B cell (primary cell): ENCODE results near the gene RAD23A. TPM values are rescaled to one million over a fixed set of nuclear protein-coding genes. Genes with fewer than 3 reads are reported as not detected.

ENCODE experiments used
- ATAC-seq: fragments of 200-7000 bp; cut with Tn5 transposase; one replicate; pipeline ENCODE4 v1.10.0; 2021; ENCODE audit warnings: low read depth, mild to moderate bottlenecking, moderate number of reproducible peaks, moderate library complexity
- CTCF ChIA-PET: fragments of 350-600 bp; sonication (Branson Sonifier 250); formaldehyde crosslinking; loops from one replicate; lab custom pipeline; 2021; ENCODE audit warnings: antibody characterized with exemption, inconsistent platforms; lab: Charles Lee
- POLR2A ChIA-PET: fragments of 350-600 bp; sonication (Branson Sonifier 250); formaldehyde crosslinking; loops from one replicate; lab custom pipeline; 2021; ENCODE audit warnings: antibody characterized with exemption; lab: Charles Lee
- DNase-seq: peaks from one replicate; pipeline ENCODE4 v3.0.0; 2013
- H2AFZ ChIP-seq: 2 replicates; pipeline ENCODE4 v1.6.1; 2012; ENCODE audit warnings: mild to moderate bottlenecking, low read depth, low read length; ENCODE audit not compliant: insufficient read depth, poor library complexity, severe bottlenecking
- H3K27ac ChIP-seq, 2 donors: 1 replicate in 1 of 2; 2 replicates in 1 of 2; pipeline ENCODE4 v1.5.1; 2012 to 2013; ENCODE audit warnings: low read length in 2 of 2, mild to moderate bottlenecking in 2 of 2, moderate library complexity in 1 of 2
- H3K27me3 ChIP-seq, 4 experiments: fragments of 200-600 bp in 1 of 4; sonication (generic) in 1 of 4; replicated peaks in 1 of 4; 1 replicate in 2 of 4; 2 replicates in 2 of 4; pipeline versions ENCODE4 v1.6.1 to v1.7.0; 2013 to 2016; ENCODE audit warnings: low read length in 3 of 4, mild to moderate bottlenecking in 2 of 4, mixed read lengths in 1 of 4, moderate library complexity in 1 of 4; ENCODE audit not compliant: insufficient read depth in 4 of 4, control insufficient read depth in 3 of 4; ENCODE audit errors: control extremely low read depth in 1 of 4
- H3K36me3 ChIP-seq, 2 experiments: replicated peaks in 1 of 2; 1 replicate in 1 of 2; 2 replicates in 1 of 2; pipeline versions ENCODE4 v1.6.1 to v1.7.1; 2013; ENCODE audit warnings: low read length in 1 of 2; ENCODE audit not compliant: insufficient read depth in 2 of 2, control insufficient read depth in 1 of 2; ENCODE audit errors: control extremely low read depth in 1 of 2, extremely low read depth in 1 of 2
- H3K4me1 ChIP-seq, 2 donors: fragments of 200-600 bp in 1 of 2; sonication (generic) in 1 of 2; 1 replicate in 1 of 2; 2 replicates in 1 of 2; pipeline versions ENCODE4 v1.5.1 to v1.6.1; 2013 to 2017; ENCODE audit warnings: low read length in 2 of 2; ENCODE audit not compliant: control insufficient read depth in 2 of 2, insufficient read depth in 2 of 2
- H3K4me2 ChIP-seq: replicated peaks from 2 replicates; pipeline ENCODE3; 2012; ENCODE audit warnings: mild to moderate bottlenecking, low read depth, low read length; ENCODE audit not compliant: poor library complexity, severe bottlenecking
- H3K4me3 ChIP-seq, 5 experiments: fragments of 200-600 bp in 1 of 5; sonication (generic) in 1 of 5; 1 replicate in 3 of 5; 2 replicates in 2 of 5; pipeline versions ENCODE4 v1.5.1 to v1.7.0; 2011 to 2016; ENCODE audit warnings: low read length in 4 of 5, mild to moderate bottlenecking in 4 of 5, low read depth in 2 of 5, control low read depth in 1 of 5, moderate library complexity in 1 of 5; ENCODE audit not compliant: insufficient read depth in 1 of 5; ENCODE audit errors: control extremely low read depth in 1 of 5, extremely low read depth in 1 of 5
- H3K79me2 ChIP-seq: fragments of 200-600 bp; sonication (generic); one replicate; pipeline ENCODE4 v1.6.0; 2016; ENCODE audit warnings: low read length; ENCODE audit not compliant: control insufficient read depth, insufficient read depth
- H3K9ac ChIP-seq: fragments of 200-600 bp; sonication (generic); 2 replicates; pipeline ENCODE4 v1.6.1; 2017; ENCODE audit warnings: mild to moderate bottlenecking, low read length, moderate library complexity
- H3K9me3 ChIP-seq, 3 donors: one replicate each; pipeline versions ENCODE4 v1.6.1 to v1.7.1; 2013; ENCODE audit warnings: low read length in 2 of 3; ENCODE audit not compliant: control insufficient read depth in 2 of 3, insufficient read depth in 1 of 3; ENCODE audit errors: control extremely low read depth in 1 of 3
- H4K20me1 ChIP-seq: 2 replicates; pipeline ENCODE4 v1.6.0; 2012; ENCODE audit warnings: mild to moderate bottlenecking, low read length; ENCODE audit not compliant: insufficient read depth, control insufficient read depth, poor library complexity, severe bottlenecking
- H3K27ac Mint-ChIP-seq: one replicate; pipeline ENCODE4 v1.8.0; 2021; ENCODE audit warnings: mixed read lengths
- H3K27me3 Mint-ChIP-seq: one replicate; pipeline ENCODE4 v1.8.0; 2021; ENCODE audit warnings: mixed read lengths
- H3K4me1 Mint-ChIP-seq: one replicate; pipeline ENCODE4 v1.8.0; 2021; ENCODE audit warnings: mixed read lengths
- H3K4me3 Mint-ChIP-seq: one replicate; pipeline ENCODE4 v1.8.0; 2021; ENCODE audit warnings: mixed read lengths
- H3K9me3 Mint-ChIP-seq: one replicate; pipeline ENCODE4 v1.8.0; 2022; ENCODE audit warnings: mixed read lengths; ENCODE audit not compliant: insufficient read depth
- CTCF ChIP-seq: fragments of 200-600 bp; IDR thresholded peaks from one replicate; pipeline ENCODE4 v1.8.0; 2022; ENCODE audit warnings: antibody characterized with exemption, mild to moderate bottlenecking
- EZH2 ChIP-seq: IDR thresholded peaks from 2 replicates; pipeline ENCODE4 v1.6.1; 2012; ENCODE audit warnings: borderline replicate concordance, low read depth, mild to moderate bottlenecking, moderate library complexity, low read length; ENCODE audit not compliant: insufficient read depth, poor library complexity, severe bottlenecking
- WGBS: methylation state at CpG from one replicate; pipeline ENCODE4 v1.1.5; 2013; ENCODE audit warnings: missing lambda C conversion rate; ENCODE audit not compliant: insufficient coverage; 5-methylcytosine and 5-hydroxymethylcytosine counted together
- intact Hi-C: fragments of 100-400 bp; cut with micrococcal nuclease; formaldehyde crosslinking; loops from one replicate; pipeline ENCODE4 v1.10.0; 2022
- polyA plus RNA-seq: library from polyadenylated mRNA; depleted of rRNA; stranded (reverse); fragments of >200 nt; gene quantifications from 2 replicates; pipeline ENCODE4 v1.2.3, GENCODE V29; 2012
- total RNA-seq, 2 donors: library from RNA; stranded (reverse); fragments of 120-200 nt in 1 of 2; gene quantifications; 1 replicate in 1 of 2; 2 replicates in 1 of 2; pipeline versions ENCODE4 v1.2.3 to v1.2.4, GENCODE V29; 2013 to 2022

The RAD23A gene
- total and polyA plus RNA-seq, 2 donors (not counting 1 experiment from before 2014, with no cell fraction given) = 100 to 106 TPM

- H3K27me3 ChIP-seq = no peaks in the 10 kb centered on the region
- ChIA-PET POLR2A (interaction anchor here (0.6 to 1.3 kb wide), 2 partner anchors 11 to 788 kb away, joined by 3 to 4 read pairs; partner anchors contain the start of gene CALR), CTCF (interaction anchor here (1.1 to 1.5 kb wide), 2 partner anchors 17 kb away, joined by 3 to 6 read pairs; no protein-coding TSS in a partner anchor)
- no peak overlapping the region for H3K4me2 ChIP-seq
- H3K36me3 ChIP-seq = peaks cover 0 to 76% of the 10 kb centered on the region in 2 experiments
- ATAC-seq (no peak), DNase-seq (no peak)
- Mint-ChIP-seq H3K27me3 (no peaks in the 10 kb centered on the region), H3K4me3 (no peak overlapping the region), H3K27ac (no peak overlapping the region), H3K9me3 (no peaks in the 10 kb centered on the region), H3K4me1 (peaks cover 31% of the 10 kb centered on the region)
- TF ChIP-seq EZH2 = no peak
- TF ChIP-seq CTCF = no peak
- peaks cover 30% of the 10 kb centered on the region for H4K20me1 ChIP-seq
- no peak overlapping the region for H2AFZ ChIP-seq
- no peak overlapping the region for H3K9ac ChIP-seq
- 98% methylated on average over 29 of the region's 30 CpGs for WGBS
- peaks cover 0 to 4% (median 0%) of the 10 kb centered on the region in 3 donors for H3K9me3 ChIP-seq
- H3K27ac ChIP-seq = no peak overlapping the region
- no peak overlapping the region for H3K4me3 ChIP-seq
- peaks cover 15 to 28% of the 10 kb centered on the region in 2 donors for H3K4me1 ChIP-seq
- peaks cover 17% of the 10 kb centered on the region for H3K79me2 ChIP-seq
- intact Hi-C loops = no loop called here
These were observed 3.1 kb downstream of the RAD23A start for GRCh38 chr19:12948612-12949362.
